ENCODE data around the gene KIAA1328.

DNA sequence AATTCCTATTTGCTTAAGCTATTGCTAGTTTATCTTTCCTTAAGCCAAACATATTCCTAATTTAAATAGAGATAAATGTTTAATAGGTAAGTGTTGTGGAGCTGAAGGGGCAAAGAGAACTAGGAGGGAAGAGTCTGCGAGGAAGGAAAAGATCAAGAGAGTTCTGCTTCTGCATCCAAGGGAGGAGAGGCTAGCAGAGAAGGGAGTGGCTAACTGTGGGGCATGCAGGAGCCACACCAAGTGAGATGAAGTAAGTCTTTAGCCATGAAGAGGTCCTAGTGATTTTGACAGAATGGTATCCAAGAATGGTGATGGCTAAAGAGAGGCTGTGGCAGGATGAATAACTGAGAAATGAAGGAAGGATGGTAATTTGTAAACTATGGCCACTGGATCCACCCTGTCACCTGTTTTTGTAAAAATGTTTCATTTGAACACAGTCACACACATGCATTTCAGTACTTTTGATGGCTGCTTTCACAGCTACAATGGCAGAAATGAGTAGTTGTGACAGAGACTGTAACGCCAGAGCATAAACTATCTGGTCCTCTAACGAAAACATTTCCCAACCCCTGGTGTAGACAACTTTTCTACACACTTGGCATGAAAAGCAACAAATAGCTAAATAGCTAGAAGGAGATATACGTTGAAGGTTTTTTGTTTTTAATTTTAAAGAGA is 15.7 kb upstream of the KIAA1328 start:
- TF ChIP-seq, protein P1, sequence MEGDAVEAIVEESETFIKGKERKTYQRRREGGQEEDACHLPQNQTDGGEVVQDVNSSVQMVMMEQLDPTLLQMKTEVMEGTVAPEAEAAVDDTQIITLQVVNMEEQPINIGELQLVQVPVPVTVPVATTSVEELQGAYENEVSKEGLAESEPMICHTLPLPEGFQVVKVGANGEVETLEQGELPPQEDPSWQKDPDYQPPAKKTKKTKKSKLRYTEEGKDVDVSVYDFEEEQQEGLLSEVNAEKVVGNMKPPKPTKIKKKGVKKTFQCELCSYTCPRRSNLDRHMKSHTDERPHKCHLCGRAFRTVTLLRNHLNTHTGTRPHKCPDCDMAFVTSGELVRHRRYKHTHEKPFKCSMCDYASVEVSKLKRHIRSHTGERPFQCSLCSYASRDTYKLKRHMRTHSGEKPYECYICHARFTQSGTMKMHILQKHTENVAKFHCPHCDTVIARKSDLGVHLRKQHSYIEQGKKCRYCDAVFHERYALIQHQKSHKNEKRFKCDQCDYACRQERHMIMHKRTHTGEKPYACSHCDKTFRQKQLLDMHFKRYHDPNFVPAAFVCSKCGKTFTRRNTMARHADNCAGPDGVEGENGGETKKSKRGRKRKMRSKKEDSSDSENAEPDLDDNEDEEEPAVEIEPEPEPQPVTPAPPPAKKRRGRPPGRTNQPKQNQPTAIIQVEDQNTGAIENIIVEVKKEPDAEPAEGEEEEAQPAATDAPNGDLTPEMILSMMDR (IDR thresholded peaks at IDR 0.05): no peak
- no peak for TF ChIP-seq POLR2A (IDR thresholded peaks at IDR 0.05)

Measured in esophagus squamous epithelium (tissue), 4 donors.